ENCODE measurements around the gene MAST1.
"Not testable (repeated sequence)": the region's sequence is repeated elsewhere in the genome, so short reads cannot be mapped to it uniquely, and the experiment has no call there.

The MAST1 gene

GRCh38 chr19:12841094-12841493, 2.8 kb downstream of the MAST1 start:
- DNase-seq: no peak

- no peak for DNase-seq
Measured at GRCh38 chr19:12842511-12842910, 4.2 kb downstream of the MAST1 start.

GRCh38 chr19:12843328-12843727, 5.0 kb downstream of the MAST1 start:
- no peak for DNase-seq

GRCh38 chr19:12843999-12844732, 5.9 kb downstream of the MAST1 start:
- DNase-seq: no peak

GRCh38 chr19:12846613-12847012, 8.3 kb downstream of the MAST1 start:
- not testable (repeated sequence) for DNase-seq

GRCh38 chr19:12847159-12848139, 9.1 kb downstream of the MAST1 start:
- DNase-seq: peak; percentile 67

GRCh38 chr19:12856653-12857052, 18.3 kb downstream of the MAST1 start:
- no peak for DNase-seq

GRCh38 chr19:12858041-12858928, 20.0 kb downstream of the MAST1 start:
- DNase-seq: no peak

DNA sequence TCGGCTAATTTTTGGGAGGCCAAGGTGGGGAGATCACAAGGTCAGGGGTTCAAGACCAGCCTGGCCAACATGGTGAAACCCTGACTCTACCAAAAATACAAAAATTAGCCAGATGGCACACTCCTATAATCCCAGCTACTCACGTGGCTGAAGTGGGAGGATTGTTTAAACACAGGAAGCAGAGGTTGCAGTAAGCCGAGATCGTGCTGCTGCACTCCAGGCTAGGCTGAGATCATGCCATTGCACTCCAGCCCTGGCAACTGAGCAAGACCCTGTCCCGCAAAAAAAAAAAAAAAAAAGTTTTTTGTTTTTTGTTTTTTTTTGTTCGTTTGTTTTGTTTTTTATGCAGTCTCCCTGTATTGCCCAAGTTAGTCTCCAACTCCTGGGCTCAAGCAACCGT, 21.2 kb downstream of the MAST1 start:
- DNase-seq: no peak

DNA sequence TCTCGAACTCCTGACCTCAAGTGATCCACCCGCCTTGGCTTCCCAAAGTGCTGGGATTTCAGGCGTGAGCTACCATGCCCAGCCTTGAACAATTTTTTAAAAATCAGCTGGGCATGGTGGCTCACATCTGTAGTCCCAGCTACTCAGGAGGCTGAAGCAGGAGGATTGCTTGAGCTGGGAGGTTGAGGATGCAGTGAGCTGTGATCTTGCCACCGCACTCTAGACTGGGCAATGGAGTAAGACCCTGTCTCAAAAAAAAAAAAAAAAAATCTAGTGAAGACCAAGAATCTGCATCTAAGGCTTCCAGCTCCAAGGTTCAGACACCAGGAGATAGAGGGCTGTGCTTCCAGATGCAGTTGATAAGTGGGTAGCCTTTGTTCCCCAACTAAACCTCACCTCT, 25.8 kb downstream of the MAST1 start:
- DNase-seq: no peak

GRCh38 chr19:12864721-12865715, 26.7 kb downstream of the MAST1 start:
- DNase-seq: no peak

DNA sequence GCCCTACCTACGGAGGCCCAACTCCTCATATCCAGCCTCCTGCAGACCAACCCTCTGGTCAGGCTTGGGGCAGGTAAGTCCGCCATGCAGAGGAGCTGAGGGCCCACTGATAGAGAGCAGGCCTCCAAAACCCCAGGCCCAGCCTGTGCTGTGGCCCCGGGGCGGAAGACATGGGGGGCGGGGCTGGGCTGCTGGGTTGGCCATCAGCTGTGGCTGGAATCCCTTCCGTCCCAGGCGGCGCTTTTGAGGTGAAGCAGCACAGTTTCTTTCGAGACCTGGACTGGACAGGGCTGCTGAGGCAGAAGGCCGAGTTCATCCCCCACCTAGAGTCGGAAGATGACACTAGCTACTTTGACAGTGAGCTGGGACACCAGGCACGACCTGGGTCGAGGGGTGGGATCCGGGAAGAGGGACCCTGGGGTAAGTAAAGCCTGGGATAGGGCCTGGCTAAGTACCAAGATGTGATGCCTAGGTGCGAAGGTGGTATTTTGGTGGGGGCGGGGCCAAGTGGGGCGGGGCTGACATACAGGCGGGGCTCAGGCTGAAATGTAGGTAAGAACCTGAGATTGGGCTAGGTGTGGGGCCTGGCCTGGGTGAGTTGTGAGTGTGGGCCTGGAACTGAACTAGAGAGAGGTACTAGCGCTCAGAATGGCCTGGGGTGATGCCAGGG, 27.6 kb downstream of the MAST1 start:
- no peak for DNase-seq

- no peak for DNase-seq
Measured at GRCh38 chr19:12866416-12867119, 28.3 kb downstream of the MAST1 start.

GRCh38 chr19:12867120-12868099, 29.1 kb downstream of the MAST1 start:
- DNase-seq: no peak

- DNase-seq: no peak
Measured at GRCh38 chr19:12868540-12869112, 30.3 kb downstream of the MAST1 start.

DNA sequence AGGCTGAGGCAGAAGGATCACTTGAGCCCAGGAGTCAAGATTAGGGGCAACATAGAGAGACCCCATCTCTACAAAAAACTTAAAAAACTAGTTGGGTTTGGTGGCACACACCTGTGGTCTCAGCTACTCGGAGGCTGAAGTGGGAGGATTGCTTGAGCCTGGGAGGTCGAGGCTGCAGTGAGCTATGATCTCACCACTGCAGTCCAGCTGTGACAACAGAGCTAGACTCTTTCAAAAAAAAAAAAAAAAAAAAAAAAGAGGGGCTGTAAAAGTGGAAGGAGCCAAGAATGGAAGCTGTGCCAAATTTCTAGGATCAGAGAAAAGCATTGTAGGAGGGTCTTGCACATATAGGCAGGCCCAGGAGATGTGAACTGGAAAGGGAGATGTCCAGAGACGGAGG, 33.4 kb downstream of the MAST1 start:
- no peak for DNase-seq

DNA sequence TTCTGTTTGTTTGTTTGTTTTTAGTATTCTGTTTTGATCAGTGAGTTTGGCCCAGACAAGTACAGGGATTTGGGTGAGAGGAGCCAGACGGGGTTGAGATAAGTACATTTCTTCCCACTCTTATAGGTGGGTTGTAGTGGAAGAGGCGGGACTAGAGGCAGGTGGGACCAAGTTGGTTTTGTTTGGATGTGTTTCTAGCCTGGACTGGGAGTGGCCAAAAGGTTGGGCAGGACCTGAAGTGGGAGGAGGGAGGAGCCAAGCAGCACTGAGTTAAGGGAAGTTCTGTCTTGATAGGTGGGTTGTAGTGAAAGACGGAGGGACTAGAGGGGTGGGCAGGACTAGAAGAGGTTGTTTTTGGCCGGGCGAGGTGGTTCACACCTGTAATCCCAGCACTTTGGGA, 33.9 kb downstream of the MAST1 start:
- no peak for DNase-seq

Measured in NK-92 treated with Interleukin-12 subunit alpha and Interleukin-12 subunit beta, amount 100 ng/mL, for 24 hours (cell line).